IPS DF 6.9 (cell line): ENCODE data around the gene CDK15.
"Not testable (repeated sequence)": the region's sequence is repeated elsewhere in the genome, so short reads cannot be mapped to it uniquely, and the experiment has no call there.

Experiments used
- DNase-seq: peaks from one replicate; pipeline ENCODE4 v3.0.0-alpha.2; 2013; ENCODE audit warnings: low read depth, low spot score
- H3K27ac ChIP-seq: one replicate; pipeline ENCODE4 v1.5.1; 2013; ENCODE audit warnings: low read length, control low read depth
- H3K27me3 ChIP-seq: 2 replicates; pipeline ENCODE4 v1.6.1; 2013; ENCODE audit warnings: mild to moderate bottlenecking, low read length; ENCODE audit not compliant: control insufficient read depth, insufficient read depth
- H3K36me3 ChIP-seq: 2 replicates; pipeline ENCODE4 v1.6.1; 2013; ENCODE audit warnings: low read length; ENCODE audit not compliant: control insufficient read depth, insufficient read depth
- H3K4me1 ChIP-seq: 2 replicates; pipeline ENCODE4 v1.6.1; 2013; ENCODE audit warnings: low read length; ENCODE audit not compliant: control insufficient read depth, insufficient read depth
- H3K4me3 ChIP-seq: 2 replicates; pipeline ENCODE4 v1.5.1; 2013; ENCODE audit warnings: mild to moderate bottlenecking, low read length
- H3K9me3 ChIP-seq: 2 replicates; pipeline ENCODE4 v1.6.1; 2013; ENCODE audit warnings: low read length, inconsistent platforms; ENCODE audit not compliant: control insufficient read depth, insufficient read depth
- WGBS: extraction: QIAGEN DNeasy Blood & Tissue Kit; methylation state at CpG from one replicate; pipeline ENCODE4 v1.1.7; 2013; ENCODE audit warnings: mixed read lengths, missing lambda C conversion rate; ENCODE audit not compliant: insufficient read length, insufficient coverage; 5-methylcytosine and 5-hydroxymethylcytosine counted together

Gene CDK15

DNA sequence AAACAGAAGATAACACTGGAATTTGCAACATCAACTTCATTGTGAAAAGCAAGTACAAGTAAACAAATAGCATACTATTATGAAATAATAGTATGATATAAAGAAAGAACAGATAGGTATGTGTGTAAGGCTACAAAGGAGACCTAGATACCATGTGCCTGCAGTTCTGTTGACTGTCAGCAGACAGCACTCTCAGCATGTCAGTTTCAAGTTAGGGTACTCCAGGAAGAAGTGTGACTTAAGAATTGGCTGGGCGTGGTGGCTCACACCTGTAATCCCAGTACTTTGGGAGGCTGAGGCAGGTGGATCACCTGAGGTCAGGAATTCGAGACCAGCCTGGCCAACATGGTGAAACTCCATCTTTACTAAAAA, 7.4 kb upstream of the CDK15 start:
- DNase-seq, H3K4me3 ChIP-seq, H3K27ac ChIP-seq, H3K36me3 ChIP-seq, H3K4me1 ChIP-seq, H3K9me3 ChIP-seq, H3K27me3 ChIP-seq: not testable (repeated sequence)
- WGBS = no CpG with 5 or more reads among the region's 2 CpGs

- H3K36me3 ChIP-seq = no peaks in the 10 kb centered on the region
- no peaks in the 10 kb centered on the region for H3K4me1 ChIP-seq
- no peaks in the 10 kb centered on the region for H3K27me3 ChIP-seq
- H3K27ac ChIP-seq = no peak overlapping the region
- H3K4me3 ChIP-seq = no peak overlapping the region
- DNase-seq = no peak
- WGBS = no CpG with 5 or more reads among the region's 8 CpGs
- no peaks in the 10 kb centered on the region for H3K9me3 ChIP-seq
Measured at GRCh38 chr2:201807452-201807999, 1.2 kb downstream of the CDK15 start.

DNA sequence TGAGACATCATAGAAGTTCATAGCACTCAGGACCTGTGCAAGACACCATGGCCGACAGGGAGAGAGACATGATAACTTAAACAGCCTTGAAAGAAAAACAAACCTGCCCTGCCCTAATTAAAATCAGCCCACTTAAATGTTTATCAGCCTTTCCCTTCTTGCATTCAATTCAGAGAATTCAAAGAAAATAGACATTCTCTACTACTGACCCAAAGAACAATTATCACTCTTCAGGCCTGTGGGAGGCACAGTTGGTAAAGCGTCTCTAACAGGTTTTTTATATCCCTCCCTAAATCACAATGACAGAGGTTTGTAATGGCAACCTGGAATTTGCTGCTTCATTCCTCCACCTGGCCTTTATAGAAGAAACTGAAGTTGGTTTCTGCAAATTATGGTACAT, 1.7 kb downstream of the CDK15 start:
- H3K4me1 ChIP-seq = no peaks in the 10 kb centered on the region
- WGBS = no CpG with 5 or more reads among the region's 2 CpGs
- H3K4me3 ChIP-seq = no peak overlapping the region
- no peak for DNase-seq
- H3K27ac ChIP-seq = no peak overlapping the region
- no peaks in the 10 kb centered on the region for H3K9me3 ChIP-seq
- H3K36me3 ChIP-seq = no peaks in the 10 kb centered on the region
- no peaks in the 10 kb centered on the region for H3K27me3 ChIP-seq

- Histone ChIP-seq H3K4me1 (no peaks in the 10 kb centered on the region), H3K27ac (no peak overlapping the region), H3K4me3 (no peak overlapping the region), H3K27me3 (no peaks in the 10 kb centered on the region), H3K9me3 (no peaks in the 10 kb centered on the region), H3K36me3 (no peaks in the 10 kb centered on the region)
- no peak for DNase-seq
- no CpG with 5 or more reads among the region's 4 CpGs for WGBS
Measured at GRCh38 chr2:201809633-201810032, 3.3 kb downstream of the CDK15 start.

DNA sequence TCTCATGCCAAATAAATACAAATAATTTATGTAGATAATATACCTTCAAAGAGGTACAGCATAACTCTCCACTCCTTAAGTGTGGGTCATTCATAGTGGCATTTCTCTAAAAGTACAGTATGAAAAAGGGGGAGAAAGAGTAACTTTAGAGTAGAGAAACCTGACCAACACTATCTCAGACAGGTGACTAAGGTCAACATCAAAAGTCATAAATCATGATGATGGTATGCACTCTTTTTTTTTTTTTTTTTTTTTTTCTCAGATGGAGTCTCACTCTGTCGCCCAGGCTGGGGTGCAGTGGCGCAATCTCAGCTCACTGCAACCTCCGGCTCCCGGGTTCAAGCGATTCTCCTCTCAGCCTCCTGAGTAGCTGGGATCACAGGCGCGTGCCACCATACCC, 4.3 kb downstream of the CDK15 start:
- WGBS = no CpG with 5 or more reads among the region's 7 CpGs
- not testable (repeated sequence) for H3K27ac ChIP-seq, H3K27me3 ChIP-seq, H3K9me3 ChIP-seq, H3K4me3 ChIP-seq, H3K4me1 ChIP-seq, H3K36me3 ChIP-seq, DNase-seq

GRCh38 chr2:201813996-201814760, 7.8 kb downstream of the CDK15 start:
- no peak for DNase-seq
- H3K27ac ChIP-seq = no peak overlapping the region
- WGBS = 100% methylated on average over 1 of the region's 9 CpGs
- no peaks in the 10 kb centered on the region for H3K36me3 ChIP-seq
- H3K27me3 ChIP-seq = no peaks in the 10 kb centered on the region
- no peaks in the 10 kb centered on the region for H3K9me3 ChIP-seq
- no peak overlapping the region for H3K4me3 ChIP-seq
- H3K4me1 ChIP-seq = no peaks in the 10 kb centered on the region

- no CpG with 5 or more reads among the region's 5 CpGs for WGBS
- Histone ChIP-seq H3K9me3 (no peaks in the 10 kb centered on the region), H3K27me3 (no peaks in the 10 kb centered on the region), H3K4me1 (no peaks in the 10 kb centered on the region), H3K4me3 (no peak overlapping the region), H3K36me3 (no peaks in the 10 kb centered on the region), H3K27ac (no peak overlapping the region)
- DNase-seq = no peak
Measured at GRCh38 chr2:201816657-201817575, 10.6 kb downstream of the CDK15 start.

- H3K36me3 ChIP-seq = no peaks in the 10 kb centered on the region
- no CpG with 5 or more reads among the region's 4 CpGs for WGBS
Measured at GRCh38 chr2:201820383-201821007, 14.2 kb downstream of the CDK15 start.

GRCh38 chr2:201821080-201821479, 14.7 kb downstream of the CDK15 start:
- WGBS = no CpG with 5 or more reads among the region's 5 CpGs
- no peak for DNase-seq
- Histone ChIP-seq H3K27me3 (no peaks in the 10 kb centered on the region), H3K4me1 (no peaks in the 10 kb centered on the region), H3K9me3 (no peaks in the 10 kb centered on the region), H3K36me3 (no peaks in the 10 kb centered on the region), H3K4me3 (no peak overlapping the region), H3K27ac (no peak overlapping the region)

More at GRCh38 chr2:201820383-201821007, 14.2 kb downstream of the CDK15 start:
- no peak for DNase-seq
- no peak overlapping the region for H3K27ac ChIP-seq
- H3K9me3 ChIP-seq = no peaks in the 10 kb centered on the region
- H3K27me3 ChIP-seq = no peaks in the 10 kb centered on the region
- no peaks in the 10 kb centered on the region for H3K4me1 ChIP-seq
- no peak overlapping the region for H3K4me3 ChIP-seq

DNA sequence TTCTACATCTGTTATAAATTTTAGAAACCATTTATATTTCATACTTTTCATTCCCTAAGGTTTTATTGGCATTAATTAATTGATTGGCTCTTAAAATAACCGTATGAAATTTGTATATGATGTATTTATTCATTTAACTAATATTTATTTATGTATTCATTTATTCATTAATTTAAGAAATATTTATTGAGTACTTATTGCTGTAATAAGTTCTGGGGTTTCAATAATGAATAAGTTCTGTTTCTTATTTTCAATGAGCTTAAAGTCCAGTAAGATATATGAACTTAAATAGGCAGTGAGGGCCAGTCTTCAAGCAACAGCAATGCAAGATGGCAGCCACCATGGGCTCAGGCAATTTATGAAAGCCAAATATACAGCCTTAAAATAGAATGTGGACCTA, 17.9 kb downstream of the CDK15 start:
- Histone ChIP-seq H3K4me1 (no peaks in the 10 kb centered on the region), H3K36me3 (no peaks in the 10 kb centered on the region), H3K4me3 (no peak overlapping the region), H3K9me3 (no peaks in the 10 kb centered on the region), H3K27me3 (no peaks in the 10 kb centered on the region), H3K27ac (no peak overlapping the region)
- no peak for DNase-seq
- WGBS = no CpG with 5 or more reads among the region's 1 CpG
